HG03139 (cell line): ENCODE data around the gene CHMP6.

Experiments
- ATAC-seq: cut with Tn5 transposase; IDR thresholded peaks from one replicate; pipeline ENCODE4 v1.9.1; 2021; ENCODE audit not compliant: unreplicated experiment

CHMP6 gene

GRCh38 chr17:80956321-80957190 is 35.1 kb upstream of the CHMP6 start:
- ATAC-seq = no peak

GRCh38 chr17:80957461-80957941 is 34.1 kb upstream of the CHMP6 start:
- no peak for ATAC-seq

GRCh38 chr17:80959330-80960036 is 32.2 kb upstream of the CHMP6 start:
- ATAC-seq = no peak

GRCh38 chr17:80960037-80960796 is 31.4 kb upstream of the CHMP6 start:
- ATAC-seq = no peak

- no peak for ATAC-seq
Measured at GRCh38 chr17:80960797-80961452, 30.7 kb upstream of the CHMP6 start.

GRCh38 chr17:80961541-80962330 is 29.9 kb upstream of the CHMP6 start:
- ATAC-seq = no peak

GRCh38 chr17:80962356-80963329 is 29.0 kb upstream of the CHMP6 start:
- no peak for ATAC-seq

GRCh38 chr17:80963812-80964543 is 27.7 kb upstream of the CHMP6 start:
- no peak for ATAC-seq

GRCh38 chr17:80964544-80964856 is 27.1 kb upstream of the CHMP6 start:
- no peak for ATAC-seq

- ATAC-seq = no peak
Measured at GRCh38 chr17:80964859-80965580, 26.6 kb upstream of the CHMP6 start.

- ATAC-seq = no peak
Measured at GRCh38 chr17:80965606-80966005, 26.0 kb upstream of the CHMP6 start.

- ATAC-seq = no peak
Measured at GRCh38 chr17:80967404-80967872, 24.2 kb upstream of the CHMP6 start.

- no peak for ATAC-seq
Measured at GRCh38 chr17:80968602-80969029, 23.0 kb upstream of the CHMP6 start.

- no peak for ATAC-seq
Measured at GRCh38 chr17:80969030-80969673, 22.5 kb upstream of the CHMP6 start.

GRCh38 chr17:80969674-80970043 is 22.0 kb upstream of the CHMP6 start:
- no peak for ATAC-seq

GRCh38 chr17:80970044-80970761 is 21.4 kb upstream of the CHMP6 start:
- no peak for ATAC-seq
